IPS DF 4.7 (cell line): ENCODE data around the gene TRMT1.
"Not testable (repeated sequence)": the region's sequence is repeated elsewhere in the genome, so short reads cannot be mapped to it uniquely, and the experiment has no call there.

Source experiments
- DNase-seq: peaks from one replicate; pipeline ENCODE4 v3.0.0-alpha.2; 2013; ENCODE audit warnings: low spot score; ENCODE audit errors: extremely low read depth

The TRMT1 gene

GRCh38 chr19:13116282-13117175 lies at the start of gene TRMT1:
Gene TRMT1, minus strand, starts transcription at chr19:13116740. Its CDS starts 341 bp downstream, at chr19:13116399.
- DNase-seq, result no peak

GRCh38 chr19:13166151-13166550 lies 49.6 kb upstream of the TRMT1 start:
- DNase-seq, result not testable (repeated sequence)

DNA sequence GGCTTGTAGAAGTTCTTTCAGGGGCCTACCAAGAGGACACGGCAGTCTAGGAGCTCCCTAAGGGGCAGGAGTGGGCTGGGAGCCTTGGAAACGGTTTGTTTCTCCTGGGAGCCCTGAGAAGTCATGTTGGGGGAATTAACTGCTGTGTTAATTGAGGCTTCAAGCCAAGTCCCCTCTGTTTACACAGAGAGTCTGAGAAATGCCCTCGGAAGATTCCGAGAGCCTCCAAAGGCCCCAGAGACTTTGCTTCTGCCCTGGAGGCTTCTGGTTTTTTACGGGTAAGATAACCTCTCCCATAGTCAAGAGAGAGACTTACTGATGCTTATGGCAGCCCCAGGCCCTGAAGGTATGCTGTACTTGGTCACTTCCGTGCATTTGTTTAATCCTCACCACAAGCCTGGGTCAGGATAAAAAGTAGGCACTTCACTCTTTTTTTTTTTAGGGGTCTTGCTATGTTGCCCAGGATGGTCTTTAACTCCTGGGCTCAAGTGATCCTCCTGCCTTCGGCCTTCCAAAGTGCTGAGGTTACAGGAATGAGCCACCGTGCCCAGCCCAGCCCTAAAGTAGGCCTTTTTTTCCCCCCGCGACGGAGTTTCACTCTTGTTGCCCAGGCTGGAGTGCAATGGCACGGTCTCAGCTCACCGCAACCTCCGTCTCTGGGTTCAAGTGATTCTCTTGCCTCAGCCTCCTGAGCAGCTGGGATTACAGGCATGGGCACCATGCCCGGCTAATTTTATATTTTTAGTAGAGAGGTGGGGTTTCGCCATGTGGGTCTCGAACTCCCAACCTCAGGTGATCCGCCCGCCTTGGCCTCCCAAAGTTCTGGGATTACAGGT lies 48.8 kb upstream of the TRMT1 start:
- no peak for DNase-seq

DNA sequence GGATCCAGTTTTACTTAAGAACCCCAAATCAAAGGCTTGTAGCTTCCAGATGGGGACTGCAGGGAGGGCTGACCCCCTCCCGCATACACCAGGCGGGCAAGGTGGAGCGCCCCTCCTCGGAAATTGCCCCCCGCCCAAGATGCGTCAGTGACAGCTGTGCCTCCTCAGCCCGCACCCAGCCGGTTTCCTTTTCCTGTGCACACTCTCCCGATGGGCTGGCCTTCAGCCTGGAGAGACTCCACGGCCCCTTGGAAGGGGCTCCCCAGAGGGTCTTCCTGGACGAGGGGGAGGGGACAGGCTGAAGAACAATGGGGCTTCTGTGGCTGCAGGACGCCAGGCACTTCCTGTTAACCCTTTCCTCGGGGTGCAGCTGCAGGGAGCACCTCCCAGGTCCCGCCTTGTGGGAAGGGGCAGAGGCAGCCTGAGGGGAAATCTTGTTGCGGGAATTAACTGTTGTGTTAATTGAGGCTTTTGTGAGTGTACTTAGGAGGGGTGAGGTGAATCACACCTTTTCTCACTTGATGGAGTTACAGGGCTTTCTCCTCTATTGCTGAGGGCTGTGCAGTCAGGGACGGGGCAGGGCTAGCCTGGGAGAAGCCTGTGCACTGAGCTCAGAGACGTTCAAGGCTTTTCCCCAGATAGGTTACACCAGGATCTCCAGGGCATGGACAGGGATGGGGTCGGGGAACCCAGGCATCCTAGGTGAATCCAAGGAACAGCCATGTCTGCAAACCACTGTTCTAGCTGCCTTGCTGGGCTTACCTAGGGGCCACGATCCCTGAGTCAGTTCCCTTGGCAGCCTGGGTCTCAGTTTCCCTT lies 48.0 kb upstream of the TRMT1 start:
- DNase-seq, result no peak

- DNase-seq, result no peak
These were observed 47.2 kb upstream of the TRMT1 start for GRCh38 chr19:13163609-13164342.

DNA sequence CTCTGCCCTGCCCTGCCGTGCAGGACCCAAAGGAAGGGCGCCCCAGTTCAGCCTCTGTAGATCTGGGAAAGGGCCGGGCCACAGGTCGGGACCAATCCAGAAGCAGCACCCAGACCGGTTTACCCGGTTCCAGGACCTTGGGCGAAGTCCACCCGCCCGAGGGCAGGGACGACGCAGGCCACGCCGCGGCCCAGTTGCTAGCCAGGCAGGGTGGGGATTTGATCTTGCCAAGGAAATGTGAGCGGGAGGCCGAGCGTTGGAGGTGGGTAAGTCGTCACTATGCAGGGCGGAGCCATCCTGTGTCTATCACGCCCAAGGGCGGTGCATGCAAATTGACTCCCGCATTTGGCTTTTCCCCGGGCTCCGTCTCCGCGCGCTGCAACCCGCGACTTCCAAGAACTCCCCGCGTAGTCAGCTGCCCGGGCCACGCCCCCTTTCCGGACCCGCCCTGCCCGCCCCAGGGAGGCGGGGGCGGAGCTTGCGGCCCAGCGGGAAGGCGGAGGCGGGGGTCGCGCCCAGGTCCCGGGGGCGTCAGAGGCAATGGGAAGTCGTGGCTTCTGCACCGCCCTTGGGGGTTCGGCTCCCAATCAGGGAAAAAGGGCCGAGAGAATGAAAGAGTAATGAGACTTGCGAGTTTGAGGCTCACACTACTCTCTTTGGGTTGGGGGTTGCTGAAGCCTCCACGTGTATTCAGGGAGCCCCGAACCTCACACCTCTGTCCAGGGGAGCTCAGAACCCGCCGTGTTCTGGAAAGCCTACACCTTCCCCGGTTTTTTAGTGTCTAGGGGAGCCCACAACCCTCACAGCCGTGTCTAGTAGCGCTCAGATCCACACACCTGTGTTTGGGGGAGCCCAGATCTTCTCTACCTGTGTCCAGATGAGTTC lies 46.4 kb upstream of the TRMT1 start:
- no peak for DNase-seq

DNA sequence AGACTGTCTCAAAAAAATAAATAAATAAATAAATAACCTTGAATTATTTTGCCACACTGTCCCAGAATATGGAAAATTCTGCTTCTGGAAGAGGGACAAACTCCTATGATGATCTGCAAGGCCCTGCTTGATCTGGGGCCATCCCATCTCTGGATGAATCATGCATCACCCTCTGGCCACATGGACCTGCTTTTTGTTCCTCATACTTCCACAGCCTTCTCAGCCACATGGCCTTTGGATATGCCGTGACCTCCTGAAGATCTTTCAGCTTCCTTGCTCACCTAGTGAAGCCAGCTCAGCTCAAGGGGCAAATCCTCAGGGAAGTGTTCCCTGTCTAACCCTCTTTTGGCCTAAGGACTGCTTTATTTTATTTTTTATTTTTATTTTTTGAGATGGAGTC lies 44.0 kb upstream of the TRMT1 start:
- no peak for DNase-seq

DNA sequence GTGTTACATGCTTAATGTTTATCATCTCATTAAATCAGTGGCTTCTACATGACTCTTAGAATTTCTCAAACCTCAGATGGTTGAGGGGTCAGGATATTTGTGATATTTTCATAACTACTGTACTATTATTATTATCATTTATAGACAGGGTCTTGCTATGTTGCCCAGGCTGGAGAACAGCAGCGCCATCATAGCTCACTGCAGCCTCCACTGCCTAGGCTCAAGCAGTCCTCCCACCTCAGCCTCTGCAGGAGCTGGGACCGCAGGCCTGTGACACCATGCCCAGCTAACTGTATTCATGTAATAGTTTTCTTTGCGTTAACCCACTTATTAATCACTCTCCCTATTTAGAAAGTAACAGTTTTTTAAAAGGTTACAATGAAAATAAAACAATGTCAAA lies 43.2 kb upstream of the TRMT1 start:
- no peak for DNase-seq

DNA sequence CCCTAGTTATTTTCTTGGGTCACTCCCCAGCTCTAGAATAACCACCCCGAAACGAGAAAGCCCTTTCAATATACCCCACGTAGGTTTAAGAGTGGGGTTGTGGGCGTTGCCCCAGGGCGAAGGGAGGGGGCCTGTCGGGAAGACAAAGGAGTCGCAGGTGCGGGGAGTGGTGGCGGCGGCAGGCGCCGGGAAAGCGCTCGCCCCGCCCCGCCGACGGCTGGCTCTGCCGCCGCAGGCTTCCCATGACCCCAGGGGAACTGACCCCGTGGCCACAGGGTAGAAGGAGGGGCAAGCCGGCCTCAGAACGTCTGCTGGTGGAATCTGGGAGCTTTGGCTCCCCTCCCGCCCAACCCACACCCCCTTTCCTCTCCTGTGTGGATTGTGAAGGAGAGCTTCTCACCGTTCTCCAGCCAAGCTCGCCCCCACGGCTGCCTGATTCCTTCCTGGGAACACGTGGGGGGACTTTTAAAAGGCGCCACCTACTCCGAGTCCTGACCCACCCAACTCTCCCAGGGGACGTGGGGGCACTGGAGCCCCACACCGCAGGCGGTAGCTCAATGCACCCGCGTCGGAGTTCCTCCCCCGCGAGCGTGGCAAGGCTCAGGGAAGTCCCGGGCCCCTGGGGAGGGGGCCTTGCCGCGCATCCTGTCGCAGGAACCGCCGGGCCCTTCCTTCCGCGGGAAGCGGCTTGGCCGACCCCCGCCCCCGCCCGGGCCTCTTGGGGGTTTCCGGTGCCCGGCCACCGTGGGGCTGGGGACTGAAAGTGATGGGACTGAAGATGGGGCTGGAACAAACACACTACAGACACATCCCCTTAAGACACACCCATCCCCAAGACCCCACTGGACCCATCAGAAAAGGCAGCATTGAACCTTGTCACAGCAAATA lies 39.2 kb upstream of the TRMT1 start:
- no peak for DNase-seq

- DNase-seq, result no peak
These were observed 38.5 kb upstream of the TRMT1 start for GRCh38 chr19:13154911-13155471.

GRCh38 chr19:13154241-13154778 lies 37.8 kb upstream of the TRMT1 start:
- no peak for DNase-seq

GRCh38 chr19:13153569-13154240 lies 37.2 kb upstream of the TRMT1 start:
- DNase-seq, result no peak

- DNase-seq, result no peak
These were observed 36.5 kb upstream of the TRMT1 start for GRCh38 chr19:13152974-13153568.

GRCh38 chr19:13152356-13152973 lies 35.9 kb upstream of the TRMT1 start:
- DNase-seq, result no peak

- no peak for DNase-seq
These were observed 35.2 kb upstream of the TRMT1 start for GRCh38 chr19:13151605-13152355.
